DOHH2 (cell line): ENCODE measurements around the gene FGGY.

Experiments
- EZH2phosphoT487 ChIP-seq: fragments of 200-600 bp; sonication (generic); IDR thresholded peaks from 2 replicates; pipeline ENCODE4 v1.6.1; 2017; ENCODE audit warnings: borderline replicate concordance, mild to moderate bottlenecking, antibody characterized with exemption, low read length, moderate library complexity, mixed read lengths
- TF ChIP-seq, protein P1 (sequence below): fragments of 200-600 bp; sonication (generic); IDR thresholded peaks from one replicate; pipeline ENCODE4 v1.5.1; 2014; ENCODE audit warnings: antibody characterized with exemption, mild to moderate bottlenecking, low read depth, low read length; ENCODE audit not compliant: poor library complexity, severe bottlenecking

DNA sequence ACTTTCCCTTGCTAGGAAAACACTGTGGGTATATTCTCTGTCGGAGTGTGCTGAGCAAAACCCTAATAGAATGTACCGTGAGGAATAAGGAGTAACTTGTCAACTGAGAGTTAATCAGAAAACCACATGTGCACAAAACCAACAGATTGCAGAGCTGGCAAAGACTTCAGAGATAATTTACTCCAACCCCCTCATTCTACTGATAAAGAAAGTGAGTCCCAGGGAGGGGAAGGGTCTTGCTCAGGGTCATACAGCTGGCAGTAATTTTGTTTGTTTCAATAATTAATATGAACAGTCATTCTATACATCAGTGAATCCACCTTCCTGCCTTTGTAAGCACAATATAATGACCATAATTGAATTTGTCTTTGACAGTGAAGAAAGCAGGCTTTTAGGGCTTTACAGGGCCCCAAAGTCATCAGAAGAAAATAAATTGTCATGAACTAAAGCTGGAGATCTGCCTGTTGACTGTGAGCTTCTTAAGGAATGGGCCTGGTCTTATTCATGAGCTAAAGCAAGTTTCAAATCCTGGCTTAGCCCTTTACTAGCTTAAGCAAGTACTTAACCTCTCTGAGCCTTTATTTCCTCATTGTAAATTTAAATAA, 450.6 kb downstream of the FGGY start:
- TF ChIP-seq, protein P1, sequence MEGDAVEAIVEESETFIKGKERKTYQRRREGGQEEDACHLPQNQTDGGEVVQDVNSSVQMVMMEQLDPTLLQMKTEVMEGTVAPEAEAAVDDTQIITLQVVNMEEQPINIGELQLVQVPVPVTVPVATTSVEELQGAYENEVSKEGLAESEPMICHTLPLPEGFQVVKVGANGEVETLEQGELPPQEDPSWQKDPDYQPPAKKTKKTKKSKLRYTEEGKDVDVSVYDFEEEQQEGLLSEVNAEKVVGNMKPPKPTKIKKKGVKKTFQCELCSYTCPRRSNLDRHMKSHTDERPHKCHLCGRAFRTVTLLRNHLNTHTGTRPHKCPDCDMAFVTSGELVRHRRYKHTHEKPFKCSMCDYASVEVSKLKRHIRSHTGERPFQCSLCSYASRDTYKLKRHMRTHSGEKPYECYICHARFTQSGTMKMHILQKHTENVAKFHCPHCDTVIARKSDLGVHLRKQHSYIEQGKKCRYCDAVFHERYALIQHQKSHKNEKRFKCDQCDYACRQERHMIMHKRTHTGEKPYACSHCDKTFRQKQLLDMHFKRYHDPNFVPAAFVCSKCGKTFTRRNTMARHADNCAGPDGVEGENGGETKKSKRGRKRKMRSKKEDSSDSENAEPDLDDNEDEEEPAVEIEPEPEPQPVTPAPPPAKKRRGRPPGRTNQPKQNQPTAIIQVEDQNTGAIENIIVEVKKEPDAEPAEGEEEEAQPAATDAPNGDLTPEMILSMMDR: no peak
- no peak for TF ChIP-seq EZH2phosphoT487
